Fibroblast of lung (primary cell): ENCODE measurements around the gene RHBDF2. TPM values are rescaled to one million over a fixed set of nuclear protein-coding genes. Genes with fewer than 3 reads are reported as not detected.
A peak's percentile ranks its signal among the peaks of the same experiment; 100 is the strongest.

Experiments used
- DNase-seq, 2 donors: peaks; one replicate each; pipeline versions ENCODE4 v3.0.0 to v3.0.0-alpha.2; 2010; ENCODE audit warnings: low read depth in 2 of 2
- H2AFZ ChIP-seq: 2 replicates; pipeline ENCODE4 v1.5.1; 2012; ENCODE audit warnings: low read length, control low read depth, inconsistent platforms
- H3K27ac ChIP-seq: 2 replicates; pipeline ENCODE4 v1.5.1; 2011; ENCODE audit warnings: low read length, control low read depth; ENCODE audit not compliant: insufficient read depth
- H3K27me3 ChIP-seq: 2 replicates; pipeline ENCODE4 v1.5.1; 2011; ENCODE audit warnings: mild to moderate bottlenecking, low read length; ENCODE audit not compliant: control insufficient read depth, insufficient read depth
- H3K36me3 ChIP-seq: 2 replicates; pipeline ENCODE4 v1.5.1; 2011; ENCODE audit warnings: low read length; ENCODE audit not compliant: control insufficient read depth, insufficient read depth
- H3K4me1 ChIP-seq: 2 replicates; pipeline ENCODE4 v1.5.1; 2011; ENCODE audit warnings: low read length; ENCODE audit not compliant: control insufficient read depth, insufficient read depth; ENCODE audit errors: extremely low read depth
- H3K4me2 ChIP-seq: 2 replicates; pipeline ENCODE4 v1.5.1; 2011; ENCODE audit warnings: low read length, control low read depth; ENCODE audit not compliant: insufficient read depth; ENCODE audit errors: extremely low read depth
- H3K4me3 ChIP-seq, 4 experiments: fragments of 200-600 bp in 1 of 4; sonication (generic) in 1 of 4; replicated peaks in 1 of 4; 2 replicates each; pipeline ENCODE4 v1.5.1; 2011 to 2016; ENCODE audit warnings: low read length in 4 of 4, low read depth in 3 of 4, mild to moderate bottlenecking in 3 of 4, control low read depth in 2 of 4, inconsistent platforms in 1 of 4, mixed read lengths in 1 of 4; ENCODE audit not compliant: insufficient read depth in 1 of 4; ENCODE audit errors: control extremely low read depth in 1 of 4
- H3K79me2 ChIP-seq: 2 replicates; pipeline ENCODE4 v1.5.1; 2012; ENCODE audit warnings: mild to moderate bottlenecking, low read length, inconsistent platforms; ENCODE audit not compliant: control insufficient read depth, insufficient read depth
- H3K9ac ChIP-seq: 2 replicates; pipeline ENCODE4 v1.5.1; 2011; ENCODE audit warnings: mild to moderate bottlenecking, low read length, control low read depth; ENCODE audit not compliant: insufficient read depth
- H3K9me3 ChIP-seq: 2 replicates; pipeline ENCODE4 v1.5.1; 2012; ENCODE audit warnings: low read depth, low read length; ENCODE audit not compliant: control insufficient read depth, insufficient read depth
- H4K20me1 ChIP-seq: 2 replicates; pipeline ENCODE4 v1.5.1; 2011; ENCODE audit warnings: low read length; ENCODE audit not compliant: control insufficient read depth, insufficient read depth; ENCODE audit errors: extremely low read depth
- EZH2 ChIP-seq: IDR thresholded peaks from 2 replicates; pipeline ENCODE4 v1.5.1; 2012; ENCODE audit warnings: low read length, control low read depth, mild to moderate bottlenecking; ENCODE audit errors: missing control alignments
- polyA plus RNA-seq, 2 donors: library from polyadenylated mRNA; depleted of rRNA in 1 of 2; stranded (reverse) in 1 of 2; unstranded in 1 of 2; fragments of >200 nt; gene quantifications; 2 replicates each; pipeline ENCODE4 v1.2.1, GENCODE V29; 2011 to 2012; ENCODE audit warnings: missing spikeins in 1 of 2
- total RNA-seq: library from RNA; depleted of rRNA; stranded (reverse); fragments of >200 nt; gene quantifications from 2 replicates; pipeline ENCODE4 v1.2.1, GENCODE V29; 2014
- TF ChIP-seq, protein P1 (sequence below), 2 donors: IDR thresholded peaks in 1 of 2; conservative IDR thresholded peaks in 1 of 2; 1 replicate in 1 of 2; 2 replicates in 1 of 2; pipeline ENCODE4 v1.5.1; 2011 to 2012; ENCODE audit warnings: low read length in 2 of 2, control low read depth in 1 of 2, inconsistent platforms in 1 of 2, low read depth in 1 of 2, mild to moderate bottlenecking in 1 of 2

RHBDF2 gene
- total and polyA plus RNA-seq, 2 donors (not counting 1 experiment from before 2014, with no cell fraction given), result 0.94 to 5.1 TPM

DNA sequence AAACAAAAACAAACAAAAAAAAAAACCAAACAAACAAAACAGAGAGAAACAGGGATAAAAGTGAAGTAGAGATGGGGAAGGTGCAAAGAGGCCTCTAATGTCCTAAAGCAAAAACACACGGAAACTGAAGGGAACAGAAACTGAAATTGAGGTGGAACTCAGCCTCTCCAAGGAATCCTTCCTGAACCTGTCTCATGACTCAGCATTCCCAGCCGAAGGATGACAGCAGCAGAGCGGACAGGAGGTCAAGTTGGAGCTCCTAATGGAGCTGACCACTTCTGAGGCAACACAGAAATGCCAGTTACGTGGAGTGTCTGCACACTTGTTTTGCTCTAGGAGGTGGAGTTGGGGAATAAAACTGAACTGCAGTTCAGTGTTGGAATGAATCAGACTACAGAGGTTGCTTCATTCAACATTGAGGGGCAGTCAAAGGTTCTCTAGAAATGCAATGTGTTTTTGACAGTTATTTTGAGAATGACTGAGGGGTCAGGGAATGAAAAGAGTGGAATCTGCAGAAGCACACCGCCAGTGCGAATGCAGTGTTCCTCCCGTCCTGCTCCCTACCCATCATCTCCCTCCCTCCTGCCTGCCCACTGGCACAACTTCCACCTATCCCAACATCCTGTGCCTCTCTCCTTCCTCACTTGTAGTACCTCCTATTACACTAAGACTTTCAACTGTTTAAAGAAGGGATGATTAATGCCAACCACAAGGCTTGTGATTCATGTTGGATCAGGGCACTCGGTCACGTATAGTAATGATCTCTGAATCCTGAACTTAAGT, 54.6 kb downstream of the RHBDF2 start:
- Histone ChIP-seq H3K4me3 (no peak overlapping the region), H3K27ac (peak overlapping the region; percentile 45)

GRCh38 chr17:76445697-76446448, 55.4 kb downstream of the RHBDF2 start:
- no peaks in the 10 kb centered on the region for H3K27me3 ChIP-seq
- peak overlapping the region; percentile 75 for H3K4me2 ChIP-seq
- no peaks in the 10 kb centered on the region for H4K20me1 ChIP-seq
- no peak overlapping the region for H3K4me3 ChIP-seq
- H3K36me3 ChIP-seq, result no peaks in the 10 kb centered on the region
- H3K27ac ChIP-seq, result peak overlapping the region; percentile 45
- H3K9me3 ChIP-seq, result no peaks in the 10 kb centered on the region
- DNase-seq, result no peak
- TF ChIP-seq, protein P1, sequence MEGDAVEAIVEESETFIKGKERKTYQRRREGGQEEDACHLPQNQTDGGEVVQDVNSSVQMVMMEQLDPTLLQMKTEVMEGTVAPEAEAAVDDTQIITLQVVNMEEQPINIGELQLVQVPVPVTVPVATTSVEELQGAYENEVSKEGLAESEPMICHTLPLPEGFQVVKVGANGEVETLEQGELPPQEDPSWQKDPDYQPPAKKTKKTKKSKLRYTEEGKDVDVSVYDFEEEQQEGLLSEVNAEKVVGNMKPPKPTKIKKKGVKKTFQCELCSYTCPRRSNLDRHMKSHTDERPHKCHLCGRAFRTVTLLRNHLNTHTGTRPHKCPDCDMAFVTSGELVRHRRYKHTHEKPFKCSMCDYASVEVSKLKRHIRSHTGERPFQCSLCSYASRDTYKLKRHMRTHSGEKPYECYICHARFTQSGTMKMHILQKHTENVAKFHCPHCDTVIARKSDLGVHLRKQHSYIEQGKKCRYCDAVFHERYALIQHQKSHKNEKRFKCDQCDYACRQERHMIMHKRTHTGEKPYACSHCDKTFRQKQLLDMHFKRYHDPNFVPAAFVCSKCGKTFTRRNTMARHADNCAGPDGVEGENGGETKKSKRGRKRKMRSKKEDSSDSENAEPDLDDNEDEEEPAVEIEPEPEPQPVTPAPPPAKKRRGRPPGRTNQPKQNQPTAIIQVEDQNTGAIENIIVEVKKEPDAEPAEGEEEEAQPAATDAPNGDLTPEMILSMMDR (conservative IDR thresholded peaks at IDR 0.05 in 1 of 2, IDR thresholded peaks at IDR 0.05 in 1 of 2; ENCODE audit: low read depth in 1 of 2, low read length in 2 of 2), result no peak
- no peak for TF ChIP-seq EZH2
- H3K79me2 ChIP-seq, result peaks cover 45% of the 10 kb centered on the region
- H3K4me1 ChIP-seq, result peaks cover 32% of the 10 kb centered on the region
- no peak overlapping the region for H2AFZ ChIP-seq
- H3K9ac ChIP-seq, result no peak overlapping the region

More for the DNA sequence above, 54.6 kb downstream of the RHBDF2 start:
- Histone ChIP-seq H2AFZ (no peak overlapping the region), H3K9ac (no peak overlapping the region), H3K27me3 (no peaks in the 10 kb centered on the region), H3K36me3 (no peaks in the 10 kb centered on the region), H4K20me1 (no peaks in the 10 kb centered on the region), H3K9me3 (no peaks in the 10 kb centered on the region), H3K4me1 (peaks cover 34% of the 10 kb centered on the region), H3K79me2 (peaks cover 52% of the 10 kb centered on the region), H3K4me2 (peak overlapping the region; percentile 75)
- TF ChIP-seq, protein P1 (conservative IDR thresholded peaks at IDR 0.05 in 1 of 2, IDR thresholded peaks at IDR 0.05 in 1 of 2; ENCODE audit: low read depth in 1 of 2, low read length in 2 of 2), result no peak
- no peak for TF ChIP-seq EZH2
- DNase-seq, result peak; percentile 79 to 92
